ENCODE data around the gene IRGQ. TPM values are rescaled to one million over a fixed set of nuclear protein-coding genes. Genes with fewer than 3 reads are reported as not detected.
A peak's percentile ranks its signal among the peaks of the same experiment; 100 is the strongest.

IRGQ gene
- total RNA-seq, 1 experiment from 2014 or later, result 38.1 TPM

DNA sequence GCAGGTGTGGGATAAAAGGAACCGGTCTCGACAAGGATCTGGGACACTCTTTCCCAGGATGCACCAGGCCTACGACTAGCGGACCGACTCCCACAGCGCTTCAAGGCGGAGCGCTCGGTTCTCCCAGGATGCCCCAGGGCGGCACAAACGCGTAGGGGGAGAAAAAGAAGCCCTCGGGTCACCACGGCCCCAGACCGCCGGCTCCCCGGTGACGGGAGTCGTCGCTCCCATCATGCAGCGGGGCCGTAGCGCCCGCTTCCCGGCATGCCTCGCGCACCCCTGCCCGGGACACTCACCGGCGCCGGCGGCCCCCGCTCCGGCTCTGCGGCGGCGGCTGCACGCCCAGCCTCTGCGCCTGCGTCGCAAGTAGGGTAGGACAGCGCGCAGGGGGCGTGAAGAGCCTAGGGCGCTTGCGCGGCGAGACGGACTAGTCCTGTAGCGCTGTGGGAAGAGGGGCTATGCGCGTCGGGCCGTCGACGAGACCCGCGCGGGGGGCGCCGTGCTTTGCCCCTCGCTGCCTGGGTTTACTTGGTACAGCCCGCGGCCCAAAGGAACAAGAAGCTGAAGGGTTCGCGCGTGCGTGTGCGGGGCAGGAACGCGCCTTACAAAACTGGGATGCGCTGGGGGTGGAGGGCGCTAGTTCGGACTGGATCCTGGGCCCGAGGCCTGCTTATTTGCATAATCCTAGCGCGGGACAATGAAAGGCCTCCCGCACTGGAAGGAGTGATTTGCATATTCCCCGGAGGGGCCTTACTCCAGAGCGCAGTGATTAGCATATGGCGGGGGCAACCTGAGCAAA lies 23.5 kb upstream of the IRGQ start, which contains the start of gene ZNF428:
TSS of gene ZNF428 (minus strand) at position 368 of the 799 bp plus-strand sequence. CDS start 5,325 bp downstream, outside the sequence.
- ChIA-PET CTCF (interaction anchor here (0.6 to 1.3 kb wide), 2 partner anchors 25 to 104 kb away, joined by 4 read pairs; no protein-coding TSS in a partner anchor), POLR2A (interaction anchor here (1.0 kb wide), 1 partner anchor 12 kb away, joined by 3 read pairs; no protein-coding TSS in a partner anchor)
- Mint-ChIP-seq H3K9me3 (no peaks in the 10 kb centered on the region), H3K4me1 (peaks cover 24% of the 10 kb centered on the region), H3K27ac (peak within 1 kb of the TSS; percentile 97), H3K27me3 (ENCODE audit: low read depth) (no peaks in the 10 kb centered on the region; the same call in 1 of the 2 replicates), H3K36me3 (no peaks in the 10 kb centered on the region), H3K4me3 (peak within 1 kb of the TSS; percentile 74)
- DNase-seq (ENCODE audit: low spot score) (peak; percentile 93), ATAC-seq (peak; percentile 81)
- TF ChIP-seq, protein P1, sequence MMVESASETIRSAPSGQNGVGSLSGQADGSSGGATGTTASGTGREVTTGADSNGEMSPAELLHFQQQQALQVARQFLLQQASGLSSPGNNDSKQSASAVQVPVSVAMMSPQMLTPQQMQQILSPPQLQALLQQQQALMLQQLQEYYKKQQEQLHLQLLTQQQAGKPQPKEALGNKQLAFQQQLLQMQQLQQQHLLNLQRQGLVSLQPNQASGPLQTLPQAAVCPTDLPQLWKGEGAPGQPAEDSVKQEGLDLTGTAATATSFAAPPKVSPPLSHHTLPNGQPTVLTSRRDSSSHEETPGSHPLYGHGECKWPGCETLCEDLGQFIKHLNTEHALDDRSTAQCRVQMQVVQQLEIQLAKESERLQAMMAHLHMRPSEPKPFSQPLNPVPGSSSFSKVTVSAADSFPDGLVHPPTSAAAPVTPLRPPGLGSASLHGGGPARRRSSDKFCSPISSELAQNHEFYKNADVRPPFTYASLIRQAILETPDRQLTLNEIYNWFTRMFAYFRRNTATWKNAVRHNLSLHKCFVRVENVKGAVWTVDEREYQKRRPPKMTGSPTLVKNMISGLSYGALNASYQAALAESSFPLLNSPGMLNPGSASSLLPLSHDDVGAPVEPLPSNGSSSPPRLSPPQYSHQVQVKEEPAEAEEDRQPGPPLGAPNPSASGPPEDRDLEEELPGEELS (CRISPR knock-in tag; IDR thresholded peaks at IDR 0.05), result peak; percentile 73
- peak; percentile 45; the same call in 1 of the 2 replicates for TF ChIP-seq ZNF219 (CRISPR knock-in tag; IDR thresholded peaks at IDR 0.05; ENCODE audit: borderline replicate concordance)
- peak; percentile 60; the same call in 1 of the 2 replicates for TF ChIP-seq ZNF317 (CRISPR knock-in tag; IDR thresholded peaks at IDR 0.05; ENCODE audit: borderline replicate concordance, low read depth)
- no peak for TF ChIP-seq JAZF1 (CRISPR knock-in tag; IDR thresholded peaks at IDR 0.05)
- TF ChIP-seq GABPB1 (CRISPR knock-in tag; IDR thresholded peaks at IDR 0.05), result peak; percentile 56; the same call in 1 of the 2 replicates
- TF ChIP-seq GTF2I (CRISPR knock-in tag; conservative IDR thresholded peaks at IDR 0.05), result no peak
- TF ChIP-seq FOXP1 (CRISPR knock-in tag; IDR thresholded peaks at IDR 0.05; ENCODE audit: borderline replicate concordance), result peak; percentile 92
- TF ChIP-seq, protein P2, sequence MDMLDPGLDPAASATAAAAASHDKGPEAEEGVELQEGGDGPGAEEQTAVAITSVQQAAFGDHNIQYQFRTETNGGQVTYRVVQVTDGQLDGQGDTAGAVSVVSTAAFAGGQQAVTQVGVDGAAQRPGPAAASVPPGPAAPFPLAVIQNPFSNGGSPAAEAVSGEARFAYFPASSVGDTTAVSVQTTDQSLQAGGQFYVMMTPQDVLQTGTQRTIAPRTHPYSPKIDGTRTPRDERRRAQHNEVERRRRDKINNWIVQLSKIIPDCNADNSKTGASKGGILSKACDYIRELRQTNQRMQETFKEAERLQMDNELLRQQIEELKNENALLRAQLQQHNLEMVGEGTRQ (CRISPR knock-in tag; IDR thresholded peaks at IDR 0.05), result no peak; the same call in 1 of the 2 replicates
- TF ChIP-seq ZBTB21 (CRISPR knock-in tag; IDR thresholded peaks at IDR 0.05; ENCODE audit: borderline replicate concordance), result peak; percentile 6; the same call in 1 of the 2 replicates
- TF ChIP-seq, protein P3, sequence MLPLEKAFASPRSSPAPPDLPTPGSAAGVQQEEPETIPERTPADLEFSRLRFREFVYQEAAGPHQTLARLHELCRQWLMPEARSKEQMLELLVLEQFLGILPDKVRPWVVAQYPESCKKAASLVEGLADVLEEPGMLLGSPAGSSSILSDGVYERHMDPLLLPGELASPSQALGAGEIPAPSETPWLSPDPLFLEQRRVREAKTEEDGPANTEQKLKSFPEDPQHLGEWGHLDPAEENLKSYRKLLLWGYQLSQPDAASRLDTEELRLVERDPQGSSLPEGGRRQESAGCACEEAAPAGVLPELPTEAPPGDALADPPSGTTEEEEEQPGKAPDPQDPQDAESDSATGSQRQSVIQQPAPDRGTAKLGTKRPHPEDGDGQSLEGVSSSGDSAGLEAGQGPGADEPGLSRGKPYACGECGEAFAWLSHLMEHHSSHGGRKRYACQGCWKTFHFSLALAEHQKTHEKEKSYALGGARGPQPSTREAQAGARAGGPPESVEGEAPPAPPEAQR (CRISPR knock-in tag; IDR thresholded peaks at IDR 0.05), result no peak
- TF ChIP-seq TEAD1 (CRISPR knock-in tag; IDR thresholded peaks at IDR 0.05), result peak; percentile 83
- TF ChIP-seq, protein P4, sequence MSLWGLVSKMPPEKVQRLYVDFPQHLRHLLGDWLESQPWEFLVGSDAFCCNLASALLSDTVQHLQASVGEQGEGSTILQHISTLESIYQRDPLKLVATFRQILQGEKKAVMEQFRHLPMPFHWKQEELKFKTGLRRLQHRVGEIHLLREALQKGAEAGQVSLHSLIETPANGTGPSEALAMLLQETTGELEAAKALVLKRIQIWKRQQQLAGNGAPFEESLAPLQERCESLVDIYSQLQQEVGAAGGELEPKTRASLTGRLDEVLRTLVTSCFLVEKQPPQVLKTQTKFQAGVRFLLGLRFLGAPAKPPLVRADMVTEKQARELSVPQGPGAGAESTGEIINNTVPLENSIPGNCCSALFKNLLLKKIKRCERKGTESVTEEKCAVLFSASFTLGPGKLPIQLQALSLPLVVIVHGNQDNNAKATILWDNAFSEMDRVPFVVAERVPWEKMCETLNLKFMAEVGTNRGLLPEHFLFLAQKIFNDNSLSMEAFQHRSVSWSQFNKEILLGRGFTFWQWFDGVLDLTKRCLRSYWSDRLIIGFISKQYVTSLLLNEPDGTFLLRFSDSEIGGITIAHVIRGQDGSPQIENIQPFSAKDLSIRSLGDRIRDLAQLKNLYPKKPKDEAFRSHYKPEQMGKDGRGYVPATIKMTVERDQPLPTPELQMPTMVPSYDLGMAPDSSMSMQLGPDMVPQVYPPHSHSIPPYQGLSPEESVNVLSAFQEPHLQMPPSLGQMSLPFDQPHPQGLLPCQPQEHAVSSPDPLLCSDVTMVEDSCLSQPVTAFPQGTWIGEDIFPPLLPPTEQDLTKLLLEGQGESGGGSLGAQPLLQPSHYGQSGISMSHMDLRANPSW (CRISPR knock-in tag; conservative IDR thresholded peaks at IDR 0.05; ENCODE audit: low read depth), result no peak
- TF ChIP-seq, protein P5, sequence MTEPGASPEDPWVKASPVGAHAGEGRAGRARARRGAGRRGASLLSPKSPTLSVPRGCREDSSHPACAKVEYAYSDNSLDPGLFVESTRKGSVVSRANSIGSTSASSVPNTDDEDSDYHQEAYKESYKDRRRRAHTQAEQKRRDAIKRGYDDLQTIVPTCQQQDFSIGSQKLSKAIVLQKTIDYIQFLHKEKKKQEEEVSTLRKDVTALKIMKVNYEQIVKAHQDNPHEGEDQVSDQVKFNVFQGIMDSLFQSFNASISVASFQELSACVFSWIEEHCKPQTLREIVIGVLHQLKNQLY (CRISPR knock-in tag; IDR thresholded peaks at IDR 0.05), result peak; percentile 17; the same call in 1 of the 2 replicates
- TF ChIP-seq ETV6 (CRISPR knock-in tag; IDR thresholded peaks at IDR 0.05), result peak; percentile 94
- TF ChIP-seq, protein P6, sequence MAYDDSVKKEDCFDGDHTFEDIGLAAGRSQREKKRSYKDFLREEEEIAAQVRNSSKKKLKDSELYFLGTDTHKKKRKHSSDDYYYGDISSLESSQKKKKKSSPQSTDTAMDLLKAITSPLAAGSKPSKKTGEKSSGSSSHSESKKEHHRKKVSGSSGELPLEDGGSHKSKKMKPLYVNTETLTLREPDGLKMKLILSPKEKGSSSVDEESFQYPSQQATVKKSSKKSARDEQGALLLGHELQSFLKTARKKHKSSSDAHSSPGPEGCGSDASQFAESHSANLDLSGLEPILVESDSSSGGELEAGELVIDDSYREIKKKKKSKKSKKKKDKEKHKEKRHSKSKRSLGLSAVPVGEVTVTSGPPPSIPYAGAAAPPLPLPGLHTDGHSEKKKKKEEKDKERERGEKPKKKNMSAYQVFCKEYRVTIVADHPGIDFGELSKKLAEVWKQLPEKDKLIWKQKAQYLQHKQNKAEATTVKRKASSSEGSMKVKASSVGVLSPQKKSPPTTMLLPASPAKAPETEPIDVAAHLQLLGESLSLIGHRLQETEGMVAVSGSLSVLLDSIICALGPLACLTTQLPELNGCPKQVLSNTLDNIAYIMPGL (CRISPR knock-in tag; IDR thresholded peaks at IDR 0.05), result peak; percentile 94; the same call in 1 of the 2 replicates
- TF ChIP-seq KAT7 (CRISPR knock-in tag; IDR thresholded peaks at IDR 0.05; ENCODE audit: borderline replicate concordance), result 0 out of 2 replicates have a peak, but pooled peaks have one; percentile 52
- TF ChIP-seq, protein P7, sequence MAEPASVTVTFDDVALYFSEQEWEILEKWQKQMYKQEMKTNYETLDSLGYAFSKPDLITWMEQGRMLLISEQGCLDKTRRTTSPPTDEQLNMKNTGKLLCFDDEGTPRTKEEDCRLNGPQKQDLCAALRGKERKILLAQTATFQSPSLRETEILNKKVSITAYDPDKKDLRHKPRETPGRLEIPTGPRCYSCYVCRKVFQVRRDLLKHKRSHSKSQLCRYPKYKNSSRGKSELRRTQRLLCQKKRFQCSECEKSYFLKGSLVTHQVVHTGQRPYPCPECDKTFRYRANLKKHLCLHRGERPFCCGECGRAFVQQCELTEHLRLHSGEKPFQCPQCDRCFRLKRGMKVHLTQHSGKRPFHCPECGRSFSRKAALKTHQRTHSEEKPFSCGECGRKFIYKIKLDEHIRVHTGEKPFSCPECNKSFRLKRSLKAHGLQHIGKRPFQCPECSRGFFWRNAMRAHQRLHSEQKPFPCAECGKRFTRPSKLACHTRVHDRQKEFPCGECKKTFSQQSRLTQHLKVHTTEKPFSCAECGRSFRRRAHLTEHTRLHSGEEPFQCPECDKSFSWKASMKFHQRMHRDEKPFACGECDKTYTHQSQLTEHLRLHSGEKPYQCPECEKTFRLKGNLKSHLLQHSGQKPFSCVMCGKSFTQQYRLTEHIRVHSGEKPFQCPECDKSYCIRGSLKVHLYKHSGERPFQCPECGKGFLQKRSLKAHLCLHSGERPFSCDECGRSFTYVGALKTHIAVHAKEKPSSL (CRISPR knock-in tag; conservative IDR thresholded peaks at IDR 0.05), result no peak
- TF ChIP-seq ESRRA (CRISPR knock-in tag; IDR thresholded peaks at IDR 0.05; ENCODE audit: borderline replicate concordance), result peak; percentile 53; the same call in 1 of the 2 replicates
- TF ChIP-seq OVOL2 (CRISPR knock-in tag; IDR thresholded peaks at IDR 0.05; ENCODE audit: borderline replicate concordance), result no peak
- TF ChIP-seq ATF1 (CRISPR knock-in tag; IDR thresholded peaks at IDR 0.05), result peak; percentile 83; the same call in 1 of the 2 replicates
- TF ChIP-seq ZNF671 (CRISPR knock-in tag; IDR thresholded peaks at IDR 0.05), result no peak

All from WTC11 (cell line).